ENCODE results near the gene KCNQ1. TPM values are rescaled to one million over a fixed set of nuclear protein-coding genes. Genes with fewer than 3 reads are reported as not detected.

Gene KCNQ1
- total and polyA plus RNA-seq, 4 donors, result 15.4 to 41.7 (median 26.2) TPM

DNA sequence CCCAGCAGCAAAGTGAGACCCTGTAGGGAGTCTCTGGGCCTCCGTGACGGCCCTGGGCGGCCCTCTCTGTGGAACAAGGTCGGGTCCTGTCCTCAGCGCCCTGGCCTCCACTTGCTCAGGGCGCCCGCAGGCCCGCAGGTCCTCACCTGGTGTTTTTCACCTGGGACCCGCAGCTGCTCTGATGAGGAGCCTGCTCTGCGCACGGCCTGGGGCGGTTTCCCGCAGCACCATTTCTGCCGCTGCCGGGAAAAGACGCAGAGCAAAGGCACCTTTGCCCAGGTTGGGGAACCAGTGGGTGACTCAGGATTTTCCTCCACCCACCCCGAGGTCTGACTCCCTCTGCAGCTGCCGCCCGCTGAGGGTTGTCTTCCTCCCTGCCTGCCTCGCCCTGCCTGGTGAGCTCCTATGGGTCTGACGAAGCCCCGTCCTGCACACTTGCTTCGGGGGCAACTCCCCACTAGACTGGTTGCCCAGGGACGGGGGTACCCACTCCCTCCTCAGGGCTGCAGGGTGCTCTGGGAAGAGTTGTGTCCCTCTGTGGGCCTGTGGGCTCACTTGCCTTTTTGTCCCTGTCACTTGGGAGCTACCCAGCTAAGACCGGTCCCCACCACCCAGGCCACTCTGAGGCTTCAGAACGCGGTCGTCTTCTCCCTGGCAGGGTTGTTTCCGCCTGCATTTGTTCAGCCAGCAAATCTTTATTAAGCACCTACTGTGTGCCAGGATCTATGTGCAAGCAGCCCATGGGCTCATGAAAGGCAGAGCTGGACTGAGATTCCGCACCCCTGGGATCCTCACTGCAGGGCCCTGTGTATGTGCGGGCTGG is 89.5 kb downstream of the KCNQ1 start:
- Histone ChIP-seq H3K9me3 (ENCODE audit: control insufficient read depth in 4 of 4, insufficient read depth in 3 of 4, low read length in 3 of 4) (no peaks in the 10 kb centered on the region), H3K36me3 (ENCODE audit: control insufficient read depth in 4 of 4, insufficient read depth in 4 of 4, low read length in 4 of 4) (peaks cover 0 to 2% (median 0%) of the 10 kb centered on the region in 4 donors), H3K27me3 (ENCODE audit: control insufficient read depth in 3 of 3, insufficient read depth in 3 of 3, low read length in 2 of 3) (no peaks in the 10 kb centered on the region), H3K4me1 (ENCODE audit: control insufficient read depth in 5 of 5, insufficient read depth in 5 of 5, low read length in 5 of 5) (peaks cover 0 to 16% (median 6%) of the 10 kb centered on the region in 5 donors), H3K4me3 (no peak overlapping the region), H3K27ac (ENCODE audit: low read depth in 1 of 2, low read length in 1 of 2) (no peak overlapping the region), H3K9ac (ENCODE audit: insufficient read depth in 1 of 2, low read length in 2 of 2) (no peak overlapping the region)
- ATAC-seq (ENCODE audit: insufficient read depth, low FRiP score) (no peak), DNase-seq (no peak)
- WGBS, 2 donors, result 86 to 87% methylated on average over 30 to 31 of the region's 31 CpGs
- TF ChIP-seq, protein P1, sequence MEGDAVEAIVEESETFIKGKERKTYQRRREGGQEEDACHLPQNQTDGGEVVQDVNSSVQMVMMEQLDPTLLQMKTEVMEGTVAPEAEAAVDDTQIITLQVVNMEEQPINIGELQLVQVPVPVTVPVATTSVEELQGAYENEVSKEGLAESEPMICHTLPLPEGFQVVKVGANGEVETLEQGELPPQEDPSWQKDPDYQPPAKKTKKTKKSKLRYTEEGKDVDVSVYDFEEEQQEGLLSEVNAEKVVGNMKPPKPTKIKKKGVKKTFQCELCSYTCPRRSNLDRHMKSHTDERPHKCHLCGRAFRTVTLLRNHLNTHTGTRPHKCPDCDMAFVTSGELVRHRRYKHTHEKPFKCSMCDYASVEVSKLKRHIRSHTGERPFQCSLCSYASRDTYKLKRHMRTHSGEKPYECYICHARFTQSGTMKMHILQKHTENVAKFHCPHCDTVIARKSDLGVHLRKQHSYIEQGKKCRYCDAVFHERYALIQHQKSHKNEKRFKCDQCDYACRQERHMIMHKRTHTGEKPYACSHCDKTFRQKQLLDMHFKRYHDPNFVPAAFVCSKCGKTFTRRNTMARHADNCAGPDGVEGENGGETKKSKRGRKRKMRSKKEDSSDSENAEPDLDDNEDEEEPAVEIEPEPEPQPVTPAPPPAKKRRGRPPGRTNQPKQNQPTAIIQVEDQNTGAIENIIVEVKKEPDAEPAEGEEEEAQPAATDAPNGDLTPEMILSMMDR (IDR thresholded peaks at IDR 0.05; ENCODE audit: control extremely low read depth, extremely low read depth), result no peak

DNA sequence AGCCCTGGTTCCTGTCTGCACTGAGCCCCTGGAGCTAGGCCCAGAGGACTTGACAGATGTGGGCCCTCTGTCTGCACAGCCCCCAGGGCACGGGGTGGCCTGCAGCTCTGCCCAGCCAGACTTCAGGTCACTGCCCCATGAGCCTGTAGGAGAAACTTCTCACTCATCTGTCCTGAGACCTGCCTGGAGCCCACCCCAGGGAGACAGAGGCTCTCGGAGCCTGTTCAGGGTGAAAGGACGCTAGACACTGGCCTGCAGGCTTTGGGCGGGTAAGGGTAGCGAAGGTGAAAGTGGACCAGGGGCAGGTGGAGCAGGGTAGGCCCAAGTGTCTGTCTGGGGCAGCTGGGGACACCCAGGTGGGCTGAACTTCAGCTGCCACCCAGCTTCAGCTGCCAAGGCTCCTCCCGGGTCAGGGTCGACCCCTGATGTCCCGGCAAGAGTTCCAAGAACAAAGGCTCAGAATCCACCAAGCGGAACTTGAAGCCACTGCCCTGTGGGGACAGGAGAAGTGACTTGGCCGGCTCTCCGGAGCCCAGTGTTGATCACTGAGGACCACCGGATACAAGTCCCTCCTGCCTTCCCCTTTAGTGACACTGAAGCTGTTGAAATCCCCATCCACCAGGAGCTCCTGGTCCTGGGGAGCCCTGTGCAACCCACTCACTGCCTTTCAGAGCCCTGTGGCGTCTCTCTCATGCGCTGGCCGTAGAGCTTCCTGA is 90.3 kb downstream of the KCNQ1 start:
- Histone ChIP-seq H3K27me3 (ENCODE audit: control insufficient read depth in 3 of 3, insufficient read depth in 3 of 3, low read length in 2 of 3) (no peaks in the 10 kb centered on the region), H3K9ac (ENCODE audit: insufficient read depth in 1 of 2, low read length in 2 of 2) (no peak overlapping the region), H3K36me3 (ENCODE audit: control insufficient read depth in 4 of 4, insufficient read depth in 4 of 4, low read length in 4 of 4) (peaks cover 0 to 2% (median 0%) of the 10 kb centered on the region in 4 donors), H3K9me3 (ENCODE audit: control insufficient read depth in 4 of 4, insufficient read depth in 3 of 4, low read length in 3 of 4) (no peaks in the 10 kb centered on the region), H3K4me1 (ENCODE audit: control insufficient read depth in 5 of 5, insufficient read depth in 5 of 5, low read length in 5 of 5) (peaks cover 0 to 16% (median 6%) of the 10 kb centered on the region in 5 donors), H3K27ac (ENCODE audit: low read depth in 1 of 2, low read length in 1 of 2) (no peak overlapping the region), H3K4me3 (no peak overlapping the region)
- TF ChIP-seq, protein P1 (IDR thresholded peaks at IDR 0.05; ENCODE audit: control extremely low read depth, extremely low read depth), result no peak
- DNase-seq (no peak), ATAC-seq (ENCODE audit: insufficient read depth, low FRiP score) (no peak)
- WGBS, 2 donors, result 94% methylated on average over 14 to 15 of the region's 15 CpGs

GRCh38 chr11:2535673-2536439 is 91.0 kb downstream of the KCNQ1 start:
- no peak for DNase-seq

More at GRCh38 chr11:2535673-2536439, 91.0 kb downstream of the KCNQ1 start:
- H3K9ac ChIP-seq (ENCODE audit: insufficient read depth in 1 of 2, low read length in 2 of 2), result no peak overlapping the region
- TF ChIP-seq, protein P1 (IDR thresholded peaks at IDR 0.05; ENCODE audit: control extremely low read depth, extremely low read depth), result no peak
- no peak overlapping the region for H3K27ac ChIP-seq (ENCODE audit: low read depth in 1 of 2, low read length in 1 of 2)
- no peak for ATAC-seq (ENCODE audit: insufficient read depth, low FRiP score)
- H3K4me3 ChIP-seq, result no peak overlapping the region
- no peaks in the 10 kb centered on the region for H3K36me3 ChIP-seq (ENCODE audit: control insufficient read depth in 4 of 4, insufficient read depth in 4 of 4, low read length in 4 of 4)
- 62 to 80% methylated on average over 27 of the region's 27 CpGs for WGBS, 2 donors
- H3K4me1 ChIP-seq (ENCODE audit: control insufficient read depth in 5 of 5, insufficient read depth in 5 of 5, low read length in 5 of 5), result peaks cover 0 to 16% (median 6%) of the 10 kb centered on the region in 5 donors
- no peaks in the 10 kb centered on the region for H3K9me3 ChIP-seq (ENCODE audit: control insufficient read depth in 4 of 4, insufficient read depth in 3 of 4, low read length in 3 of 4)
- H3K27me3 ChIP-seq (ENCODE audit: control insufficient read depth in 3 of 3, insufficient read depth in 3 of 3, low read length in 2 of 3), result no peaks in the 10 kb centered on the region
